Subcutaneous abdominal adipose tissue (tissue), 5 donors: ENCODE measurements around the gene CNN3.
A peak's percentile ranks its signal among the peaks of the same experiment; 100 is the strongest.

Experiments
- H3K27ac ChIP-seq: one replicate; pipeline ENCODE4 v1.7.0; 2013; ENCODE audit warnings: low read depth, mild to moderate bottlenecking, inconsistent platforms, low read length, moderate library complexity
- H3K27me3 ChIP-seq, 5 donors: one replicate each; pipeline ENCODE4 v1.7.0; 2013; ENCODE audit warnings: low read length in 5 of 5, inconsistent platforms in 1 of 5; ENCODE audit not compliant: control insufficient read depth in 5 of 5, insufficient read depth in 4 of 5
- H3K36me3 ChIP-seq, 5 donors: one replicate each; pipeline ENCODE4 v1.7.0; 2013; ENCODE audit warnings: low read length in 5 of 5; ENCODE audit not compliant: control insufficient read depth in 5 of 5, insufficient read depth in 5 of 5
- H3K4me1 ChIP-seq, 5 donors: one replicate each; pipeline ENCODE4 v1.7.0; 2013; ENCODE audit warnings: low read length in 5 of 5, mild to moderate bottlenecking in 3 of 5, moderate library complexity in 1 of 5; ENCODE audit not compliant: control insufficient read depth in 5 of 5, insufficient read depth in 5 of 5
- H3K4me3 ChIP-seq, 5 donors: one replicate each; pipeline ENCODE4 v1.7.0; 2013; ENCODE audit warnings: low read length in 5 of 5, low read depth in 1 of 5
- H3K9ac ChIP-seq, 5 donors: one replicate each; pipeline ENCODE4 v1.7.0; 2013; ENCODE audit warnings: low read length in 5 of 5, mild to moderate bottlenecking in 4 of 5, moderate library complexity in 3 of 5
- H3K9me3 ChIP-seq, 5 donors: one replicate each; pipeline ENCODE4 v1.7.0; 2013; ENCODE audit warnings: low read length in 5 of 5; ENCODE audit not compliant: control insufficient read depth in 5 of 5
- donor health status: healthy.
- donor health status: healthy.
- donor health status: healthy.
- donor health status: healthy.
- donor health status: healthy.

CNN3 gene

GRCh38 chr1:94908965-94909364 is 17.9 kb downstream of the CNN3 start:
- Histone ChIP-seq H3K4me1 (peaks cover 2 to 48% (median 30%) of the 10 kb centered on the region in 5 donors), H3K9me3 (no peaks in the 10 kb centered on the region), H3K4me3 (no peak overlapping the region), H3K9ac (no peak overlapping the region), H3K27ac (no peak overlapping the region), H3K27me3 (no peaks in the 10 kb centered on the region), H3K36me3 (peaks cover 0 to 5% (median 4%) of the 10 kb centered on the region in 5 donors)

GRCh38 chr1:94908190-94908589 is 18.7 kb downstream of the CNN3 start:
- Histone ChIP-seq H3K27me3 (no peaks in the 10 kb centered on the region), H3K27ac (no peak overlapping the region), H3K36me3 (peaks cover 0 to 6% (median 4%) of the 10 kb centered on the region in 5 donors), H3K9me3 (no peaks in the 10 kb centered on the region), H3K4me1 (peaks cover 2 to 40% (median 23%) of the 10 kb centered on the region in 5 donors), H3K4me3 (no peak overlapping the region), H3K9ac (peak overlapping the region in 1 of 5 donors; percentile 20)

GRCh38 chr1:94907136-94907535 is 19.8 kb downstream of the CNN3 start:
- H3K27ac ChIP-seq = no peak overlapping the region
- H3K9me3 ChIP-seq = no peaks in the 10 kb centered on the region
- H3K4me3 ChIP-seq = no peak overlapping the region
- peaks cover 0 to 29% (median 13%) of the 10 kb centered on the region in 5 donors for H3K4me1 ChIP-seq
- no peaks in the 10 kb centered on the region for H3K27me3 ChIP-seq
- H3K36me3 ChIP-seq = peaks cover 2 to 16% (median 10%) of the 10 kb centered on the region in 5 donors
- peak overlapping the region in 1 of 5 donors; percentile 32 for H3K9ac ChIP-seq

- H3K4me1 ChIP-seq = peaks cover 0 to 27% (median 11%) of the 10 kb centered on the region in 5 donors
- no peak overlapping the region for H3K9ac ChIP-seq
- no peak overlapping the region for H3K4me3 ChIP-seq
- peaks cover 7 to 23% (median 10%) of the 10 kb centered on the region in 5 donors for H3K36me3 ChIP-seq
- no peaks in the 10 kb centered on the region for H3K9me3 ChIP-seq
- no peak overlapping the region for H3K27ac ChIP-seq
- no peaks in the 10 kb centered on the region for H3K27me3 ChIP-seq
These were observed 20.5 kb downstream of the CNN3 start for GRCh38 chr1:94906382-94906781.

GRCh38 chr1:94905207-94905606 is 21.7 kb downstream of the CNN3 start:
- no peak overlapping the region for H3K27ac ChIP-seq
- H3K27me3 ChIP-seq = no peaks in the 10 kb centered on the region
- peaks cover 12 to 32% (median 16%) of the 10 kb centered on the region in 5 donors for H3K36me3 ChIP-seq
- no peak overlapping the region for H3K9ac ChIP-seq
- H3K9me3 ChIP-seq = no peaks in the 10 kb centered on the region
- H3K4me1 ChIP-seq = peaks cover 0 to 28% (median 11%) of the 10 kb centered on the region in 5 donors
- H3K4me3 ChIP-seq = no peak overlapping the region

GRCh38 chr1:94903280-94904009 is 23.5 kb downstream of the CNN3 start:
- no peaks in the 10 kb centered on the region for H3K27me3 ChIP-seq
- peaks cover 0 to 32% (median 13%) of the 10 kb centered on the region in 5 donors for H3K4me1 ChIP-seq
- no peak overlapping the region for H3K9ac ChIP-seq
- H3K4me3 ChIP-seq = no peak overlapping the region
- H3K36me3 ChIP-seq = peaks cover 17 to 46% (median 22%) of the 10 kb centered on the region in 5 donors
- H3K27ac ChIP-seq = no peak overlapping the region
- H3K9me3 ChIP-seq = no peaks in the 10 kb centered on the region

- peaks cover 0 to 26% (median 9%) of the 10 kb centered on the region in 5 donors for H3K4me1 ChIP-seq
- peaks cover 30 to 58% (median 33%) of the 10 kb centered on the region in 5 donors for H3K36me3 ChIP-seq
- no peak overlapping the region for H3K4me3 ChIP-seq
- H3K9me3 ChIP-seq = no peaks in the 10 kb centered on the region
- no peak overlapping the region for H3K9ac ChIP-seq
- H3K27me3 ChIP-seq = no peaks in the 10 kb centered on the region
- H3K27ac ChIP-seq = no peak overlapping the region
These were observed 25.1 kb downstream of the CNN3 start for GRCh38 chr1:94901841-94902240.

- Histone ChIP-seq H3K4me3 (no peak overlapping the region), H3K27ac (peak overlapping the region; percentile 11), H3K36me3 (peaks cover 43 to 75% (median 49%) of the 10 kb centered on the region in 5 donors)
These were observed 27.2 kb downstream of the CNN3 start for GRCh38 chr1:94899756-94900155.

GRCh38 chr1:94898491-94899385 is 28.2 kb downstream of the CNN3 start:
- Histone ChIP-seq H3K4me3 (no peak overlapping the region), H3K9me3 (no peaks in the 10 kb centered on the region), H3K36me3 (peaks cover 43 to 75% (median 49%) of the 10 kb centered on the region in 5 donors), H3K4me1 (peaks cover 0 to 13% (median 0%) of the 10 kb centered on the region in 5 donors), H3K9ac (no peak overlapping the region), H3K27ac (peak overlapping the region; percentile 50), H3K27me3 (no peaks in the 10 kb centered on the region)

More at GRCh38 chr1:94899756-94900155, 27.2 kb downstream of the CNN3 start:
- H3K9me3 ChIP-seq = no peaks in the 10 kb centered on the region
- no peaks in the 10 kb centered on the region for H3K27me3 ChIP-seq
- H3K9ac ChIP-seq = peak overlapping the region in 1 of 5 donors; percentile 22
- peaks cover 0 to 17% (median 0%) of the 10 kb centered on the region in 5 donors for H3K4me1 ChIP-seq
